ENCODE results near the gene CHCT1.

GRCh38 chr17:60442271-60443173, 20.2 kb downstream of the CHCT1 start:
- no peak for TF ChIP-seq CTCF (IDR thresholded peaks at IDR 0.05)
- TF ChIP-seq POLR2AphosphoS5 (IDR thresholded peaks at IDR 0.05; ENCODE audit: low read depth, low read length), result no peak
- TF ChIP-seq REST (IDR thresholded peaks at IDR 0.05; ENCODE audit: insufficient read depth in 1 of 2, low read depth in 2 of 2, low read length in 1 of 2), result no peak

All from Panc1 (cell line).